Measurements from ENCODE around the gene VDAC2.

DNA sequence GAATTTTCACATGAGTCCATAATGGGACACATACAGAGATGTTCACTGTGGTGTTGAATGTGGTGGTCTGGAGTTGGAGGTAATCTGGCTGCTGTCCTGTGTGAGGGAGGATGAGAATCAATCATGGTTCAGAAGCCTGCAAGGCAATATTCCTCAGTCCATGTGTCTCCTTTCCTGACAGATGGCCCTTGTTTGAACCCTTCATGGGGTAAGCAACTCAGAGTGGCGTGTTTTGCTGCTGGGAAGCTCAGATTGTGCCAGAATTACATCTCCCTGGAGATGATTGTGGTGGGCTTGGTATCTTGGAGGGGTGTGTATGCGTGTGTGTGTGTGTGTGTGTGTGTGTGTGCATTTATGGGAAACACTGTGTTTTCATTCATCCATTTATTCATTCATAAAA lies 69.6 kb downstream of the VDAC2 start:
- TF ChIP-seq, protein P1, sequence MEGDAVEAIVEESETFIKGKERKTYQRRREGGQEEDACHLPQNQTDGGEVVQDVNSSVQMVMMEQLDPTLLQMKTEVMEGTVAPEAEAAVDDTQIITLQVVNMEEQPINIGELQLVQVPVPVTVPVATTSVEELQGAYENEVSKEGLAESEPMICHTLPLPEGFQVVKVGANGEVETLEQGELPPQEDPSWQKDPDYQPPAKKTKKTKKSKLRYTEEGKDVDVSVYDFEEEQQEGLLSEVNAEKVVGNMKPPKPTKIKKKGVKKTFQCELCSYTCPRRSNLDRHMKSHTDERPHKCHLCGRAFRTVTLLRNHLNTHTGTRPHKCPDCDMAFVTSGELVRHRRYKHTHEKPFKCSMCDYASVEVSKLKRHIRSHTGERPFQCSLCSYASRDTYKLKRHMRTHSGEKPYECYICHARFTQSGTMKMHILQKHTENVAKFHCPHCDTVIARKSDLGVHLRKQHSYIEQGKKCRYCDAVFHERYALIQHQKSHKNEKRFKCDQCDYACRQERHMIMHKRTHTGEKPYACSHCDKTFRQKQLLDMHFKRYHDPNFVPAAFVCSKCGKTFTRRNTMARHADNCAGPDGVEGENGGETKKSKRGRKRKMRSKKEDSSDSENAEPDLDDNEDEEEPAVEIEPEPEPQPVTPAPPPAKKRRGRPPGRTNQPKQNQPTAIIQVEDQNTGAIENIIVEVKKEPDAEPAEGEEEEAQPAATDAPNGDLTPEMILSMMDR (IDR thresholded peaks at IDR 0.05) = no peak
- no peak for TF ChIP-seq POLR2A (IDR thresholded peaks at IDR 0.05)

Data from Peyer's patch (tissue), 4 donors.